ENCODE results near the gene KRT23. TPM values are rescaled to one million over a fixed set of nuclear protein-coding genes. Genes with fewer than 3 reads are reported as not detected.

The KRT23 gene
- total and polyA plus RNA-seq, 2 of the 13 experiments (the other 11 are each of a cell fraction or from before 2014, with no cell fraction given) = 24.7 to 51.1 TPM

- no peak for TF ChIP-seq ZNF660 (CRISPR knock-in tag; IDR thresholded peaks at IDR 0.05; ENCODE audit: borderline replicate concordance, low read depth)
- TF ChIP-seq GLMP (CRISPR knock-in tag; IDR thresholded peaks at IDR 0.05; ENCODE audit: borderline replicate concordance) = no peak
- TF ChIP-seq TFE3 (CRISPR knock-in tag; IDR thresholded peaks at IDR 0.05) = peak; percentile 32; the same call in 1 of the 2 replicates
- TF ChIP-seq ZBTB21 (CRISPR knock-in tag; IDR thresholded peaks at IDR 0.05) = no peak; the same call in 1 of the 2 replicates
- TF ChIP-seq BRCA1 (CRISPR knock-in tag; IDR thresholded peaks at IDR 0.05) = no peak
- no peak for TF ChIP-seq SMAD9 (CRISPR knock-in tag; IDR thresholded peaks at IDR 0.05)
- peak; percentile 60; the same call in 1 of the 2 replicates for TF ChIP-seq PRDM10 (CRISPR knock-in tag; IDR thresholded peaks at IDR 0.05; ENCODE audit: low read depth)
- TF ChIP-seq RNF2 (conservative IDR thresholded peaks at IDR 0.05; ENCODE audit: low read depth) = no peak
- no peak for TF ChIP-seq KDM5A (IDR thresholded peaks at IDR 0.05; ENCODE audit: borderline replicate concordance, low read length)
- no peak for TF ChIP-seq NFAT5 (CRISPR knock-in tag; IDR thresholded peaks at IDR 0.05)
- TF ChIP-seq MTERF4 (CRISPR knock-in tag; IDR thresholded peaks at IDR 0.05) = no peak
- peak; percentile 45 for TF ChIP-seq XRCC5 (optimal IDR thresholded peaks at IDR 0.05; ENCODE audit: low read length)
- no peak for TF ChIP-seq ZNF776 (CRISPR knock-in tag; IDR thresholded peaks at IDR 0.05)
- TF ChIP-seq HMG20B (CRISPR knock-in tag; conservative IDR thresholded peaks at IDR 0.05) = no peak
- TF ChIP-seq NR2C2 (CRISPR knock-in tag; IDR thresholded peaks at IDR 0.05; ENCODE audit: borderline replicate concordance) = 0 out of 2 replicates have a peak, but pooled peaks have one; percentile 21
- peak; percentile 45 for TF ChIP-seq RARA (CRISPR knock-in tag; IDR thresholded peaks at IDR 0.05)
Observed at GRCh38 chr17:40903129-40903847, 34.2 kb downstream of the KRT23 start (continued).
